Stimulated activated naive CD4-positive, alpha-beta T cell (primary cell): ENCODE results near the gene MYO18A.
"Not testable (repeated sequence)": the region's sequence is repeated elsewhere in the genome, so short reads cannot be mapped to it uniquely, and the experiment has no call there.

Experiments
- DNase-seq, 6 experiments: peaks; one replicate each; lab custom pipeline; 2025; lab: John Stamatoyannopoulos, UW

The MYO18A gene

GRCh38 chr17:29102741-29103181 lies 77.4 kb downstream of the MYO18A start:
- no peak for DNase-seq

GRCh38 chr17:29102046-29102445 lies 78.2 kb downstream of the MYO18A start:
- no peak for DNase-seq

DNA sequence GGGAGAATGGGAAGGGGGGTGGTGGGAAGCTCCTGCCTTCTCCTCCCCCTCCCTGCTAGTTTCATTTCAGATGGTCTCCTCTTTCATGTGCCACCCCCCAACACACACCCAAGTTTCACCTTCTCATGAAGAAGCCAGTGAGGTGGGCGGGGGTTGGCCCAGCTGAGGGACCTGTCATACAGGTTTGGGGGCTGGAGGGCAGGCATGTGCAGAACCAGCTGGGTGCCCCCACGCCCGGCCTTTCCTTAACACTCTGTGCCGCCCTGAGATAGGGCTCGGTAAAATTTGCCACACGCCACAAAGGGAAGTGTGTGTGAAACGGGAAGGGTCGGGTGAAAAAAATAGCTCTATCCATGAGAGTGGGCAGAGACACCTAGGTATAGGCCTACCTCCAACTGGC lies 79.9 kb downstream of the MYO18A start:
- no peak for DNase-seq

GRCh38 chr17:29099527-29099926 lies 80.7 kb downstream of the MYO18A start:
- no peak for DNase-seq

DNA sequence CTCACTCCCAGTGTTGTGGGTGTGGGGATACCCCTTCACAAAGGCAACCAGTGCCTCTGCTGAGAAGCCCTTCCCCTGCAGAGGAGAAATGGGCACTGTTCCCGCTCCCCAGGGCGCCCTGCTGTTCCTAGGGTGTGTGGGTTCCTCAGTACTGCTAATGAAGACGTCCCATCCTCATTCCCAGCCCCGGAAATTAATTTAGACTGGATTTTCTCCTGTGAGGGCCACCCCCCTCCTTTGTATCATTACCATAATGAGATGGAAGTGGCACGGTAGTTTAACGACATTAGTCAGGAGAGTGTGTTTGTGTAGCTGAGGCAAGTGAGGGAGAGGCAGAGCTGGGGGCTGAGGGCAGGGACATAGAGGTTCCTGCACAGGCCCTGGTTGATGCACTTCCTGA lies 84.1 kb downstream of the MYO18A start:
- DNase-seq, result no peak

DNA sequence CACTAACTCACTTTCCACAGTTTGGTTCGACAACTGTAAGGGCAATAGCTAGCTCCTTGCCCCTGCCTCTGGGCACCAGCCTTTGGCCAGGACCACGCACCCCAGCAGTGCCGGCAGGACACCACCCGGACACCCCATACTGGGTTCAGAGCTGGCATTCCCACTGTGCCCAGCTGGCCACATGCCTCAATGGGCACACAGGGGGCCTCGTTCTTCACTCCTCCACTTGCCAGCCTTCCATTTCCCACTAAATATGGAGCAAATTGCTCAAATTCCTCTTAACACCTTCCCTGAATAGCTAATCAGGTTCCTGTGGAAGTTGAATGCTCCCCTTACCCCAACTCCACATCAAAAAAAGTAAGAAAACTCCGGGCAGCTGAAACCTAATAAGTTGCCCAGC lies 84.8 kb downstream of the MYO18A start:
- DNase-seq, result no peak

GRCh38 chr17:29094101-29094708 lies 86.0 kb downstream of the MYO18A start:
- no peak for DNase-seq

DNA sequence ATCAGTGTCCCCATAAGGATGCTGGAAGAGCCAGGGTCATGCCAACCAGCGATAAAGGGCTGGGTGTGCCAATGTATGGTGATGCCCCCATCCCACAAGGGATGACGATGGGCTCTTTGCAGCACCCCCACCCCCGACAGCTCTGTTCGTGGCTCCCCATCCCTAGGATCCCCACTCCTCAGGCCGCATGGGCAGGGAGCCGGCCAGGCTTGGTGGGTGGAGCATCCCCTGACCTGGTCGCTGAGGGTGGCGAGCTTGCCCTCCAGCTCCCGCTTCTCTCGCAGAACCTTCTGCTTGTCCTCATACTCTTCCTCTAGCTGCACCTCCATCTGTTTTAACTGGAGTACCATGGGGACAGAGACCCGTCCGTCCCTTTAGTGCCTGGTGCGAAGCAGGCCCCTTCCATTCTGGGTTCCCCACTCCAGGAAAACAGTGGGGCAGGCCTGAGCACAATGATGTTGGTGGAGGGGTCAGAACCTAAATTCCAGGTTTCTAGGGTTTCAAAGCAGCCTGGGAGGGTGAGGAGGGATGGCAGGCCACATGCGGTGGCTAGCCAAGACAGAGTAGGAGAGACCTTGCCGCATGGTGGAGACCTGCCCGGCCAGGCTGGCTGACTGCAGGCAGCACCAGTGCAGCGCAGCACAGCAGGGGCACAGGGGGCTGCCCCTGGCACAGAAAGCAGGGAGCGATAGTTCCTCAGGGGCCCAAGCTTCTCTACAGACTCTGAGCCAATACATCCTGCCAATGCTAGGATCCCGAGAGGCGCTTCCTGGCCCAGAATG lies 86.9 kb downstream of the MYO18A start:
- no peak for DNase-seq

DNA sequence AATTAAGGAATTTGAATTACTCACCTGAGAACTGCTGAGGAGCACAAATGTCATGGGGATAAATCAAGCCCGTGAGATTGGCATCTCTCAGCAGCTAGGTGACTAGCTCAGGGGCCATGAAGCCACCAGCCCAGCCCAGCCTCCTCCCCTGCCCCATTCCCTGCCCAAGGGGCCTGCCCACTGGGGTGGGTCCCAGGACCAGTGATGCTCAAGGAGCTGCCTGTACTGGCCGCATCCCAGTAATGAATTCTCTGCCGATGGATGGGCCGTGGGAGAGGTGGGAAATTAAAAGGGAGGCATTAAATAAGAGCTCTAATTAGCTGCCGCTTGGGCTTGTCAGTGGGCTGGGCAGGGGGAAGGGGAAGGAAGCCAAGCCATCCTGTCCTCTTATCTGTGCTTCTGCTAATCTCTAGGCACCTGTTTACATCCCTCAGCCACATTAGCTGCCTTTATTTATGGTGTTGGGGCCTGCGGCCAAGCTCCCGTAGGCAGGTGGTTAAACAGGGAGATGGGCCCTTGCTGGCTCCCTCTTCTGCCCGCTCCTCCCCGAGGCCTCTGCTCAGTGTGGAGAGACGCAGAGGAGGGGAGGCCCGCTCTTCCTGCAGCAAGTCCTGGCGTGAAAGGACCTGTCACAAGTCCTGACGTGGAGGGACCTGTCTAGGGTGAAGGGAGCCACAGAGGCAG lies 88.5 kb downstream of the MYO18A start:
- no peak for DNase-seq

DNA sequence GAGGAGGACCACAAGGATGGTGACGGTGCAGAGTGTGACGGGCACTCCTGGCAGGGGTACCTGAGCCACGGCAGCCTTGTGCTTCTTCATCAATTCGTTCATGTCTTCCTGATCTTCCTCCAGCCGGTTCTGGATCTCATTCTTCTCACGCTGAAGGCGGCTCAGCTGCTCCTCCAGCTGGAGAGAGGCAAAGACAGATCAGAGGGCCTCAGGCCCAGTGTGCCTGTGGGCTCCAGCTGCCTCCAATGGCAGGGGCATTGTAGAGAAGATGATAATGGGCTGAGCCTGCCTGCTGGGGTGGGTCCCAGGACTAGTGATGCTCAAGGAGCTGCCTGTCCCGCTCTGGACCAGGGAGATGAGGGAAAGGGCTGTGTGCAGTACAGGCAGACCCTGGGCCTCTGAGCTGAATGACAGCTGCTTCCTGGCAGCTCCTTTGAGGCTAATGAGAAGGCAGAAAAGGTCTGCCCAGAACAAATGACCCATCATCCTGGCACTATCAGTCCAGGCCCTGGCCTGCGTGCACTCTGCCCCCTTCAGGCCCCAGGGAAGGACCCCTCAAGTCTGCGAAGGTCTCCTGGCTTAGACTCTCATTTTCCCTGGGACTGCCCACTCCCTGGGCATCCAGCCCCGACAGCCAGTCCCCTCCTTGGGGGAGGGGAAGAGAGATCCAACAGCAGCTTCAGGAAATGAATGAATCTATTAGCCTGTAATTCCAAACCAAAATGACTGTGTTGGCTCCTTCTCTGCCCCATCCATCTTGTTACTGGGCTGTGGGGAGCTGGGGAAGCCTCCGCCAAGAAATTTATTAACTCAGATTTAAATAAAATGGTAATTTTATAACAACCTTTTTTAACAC lies 89.2 kb downstream of the MYO18A start:
- no peak for DNase-seq

DNA sequence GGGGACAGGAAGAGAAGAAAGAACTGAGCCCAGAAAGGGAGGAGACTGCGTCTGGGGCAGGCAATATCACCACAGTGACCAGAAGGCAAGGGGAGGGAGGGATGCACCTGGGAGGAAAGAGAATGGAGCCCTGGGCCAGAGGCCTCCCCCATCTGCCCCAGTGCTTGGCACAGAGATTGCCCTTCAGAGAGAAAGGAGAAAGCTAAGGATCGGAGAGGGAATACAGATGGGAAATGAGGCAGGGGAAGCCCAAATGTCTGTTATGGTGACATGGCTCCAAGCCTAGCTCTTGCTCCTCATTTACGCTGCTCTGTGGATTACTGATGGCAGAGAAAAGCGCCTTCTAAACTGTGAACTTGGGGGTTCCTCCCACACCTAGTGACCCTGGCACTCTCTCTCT lies 90.1 kb downstream of the MYO18A start:
- DNase-seq, result no peak

DNA sequence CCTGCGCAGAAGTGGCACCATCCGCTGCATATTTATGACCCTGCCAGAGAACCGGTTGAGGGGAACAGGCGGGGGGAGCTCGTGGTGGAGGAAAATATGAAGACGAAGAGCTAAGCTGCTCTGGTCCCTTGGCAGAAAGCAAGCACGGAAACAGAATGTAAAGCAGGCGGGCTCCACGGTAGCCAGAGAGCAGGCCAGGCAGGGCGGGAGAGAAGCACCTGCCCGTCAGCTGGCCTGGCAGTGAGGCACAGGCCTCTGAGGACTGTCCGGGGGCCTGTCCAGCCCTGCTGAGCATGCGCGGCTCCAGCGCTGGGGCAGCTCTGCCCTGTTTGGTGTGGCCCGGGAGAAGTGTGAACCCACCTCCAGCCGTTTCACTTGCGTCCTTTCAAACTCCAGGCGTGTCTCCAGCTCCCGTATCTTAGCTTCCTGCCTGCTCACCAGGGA lies 90.6 kb downstream of the MYO18A start:
- no peak for DNase-seq

GRCh38 chr17:29088782-29089181 lies 91.4 kb downstream of the MYO18A start:
- not testable (repeated sequence) for DNase-seq

DNA sequence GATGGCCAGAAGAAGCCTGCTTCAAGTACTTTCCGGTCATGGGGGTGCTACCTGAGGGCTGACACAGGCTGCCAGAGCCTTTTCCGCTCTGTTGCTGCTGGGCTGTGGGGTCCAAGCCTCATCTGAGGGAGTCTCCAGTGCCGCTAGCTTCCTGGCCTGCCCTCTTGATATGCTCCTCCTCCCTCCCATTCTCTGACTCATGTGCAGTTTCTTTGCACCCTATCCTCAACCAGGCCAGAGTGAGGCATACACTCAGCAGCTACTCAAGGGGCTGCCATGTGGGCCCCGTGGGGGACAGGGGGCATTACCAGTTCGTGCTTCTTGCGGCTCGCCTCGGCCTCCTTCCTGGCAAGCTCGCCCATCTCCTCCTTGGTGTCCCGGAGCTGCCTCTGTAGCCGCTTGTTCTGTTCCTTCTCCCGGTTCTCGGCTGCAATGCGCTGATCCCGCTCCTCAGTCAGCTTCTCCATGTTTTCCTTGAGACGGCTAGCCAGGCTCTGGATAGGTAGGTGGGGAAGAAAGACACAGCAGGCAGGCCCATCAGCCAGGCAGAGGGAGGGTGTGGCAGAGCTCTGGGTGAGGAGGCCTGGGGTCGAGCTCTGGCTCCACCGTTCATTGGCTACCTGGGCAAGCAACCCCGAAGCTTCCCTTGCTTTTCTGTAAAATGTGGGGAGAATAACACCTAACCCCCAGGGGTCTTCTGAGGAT lies 93.4 kb downstream of the MYO18A start:
- no peak for DNase-seq

DNA sequence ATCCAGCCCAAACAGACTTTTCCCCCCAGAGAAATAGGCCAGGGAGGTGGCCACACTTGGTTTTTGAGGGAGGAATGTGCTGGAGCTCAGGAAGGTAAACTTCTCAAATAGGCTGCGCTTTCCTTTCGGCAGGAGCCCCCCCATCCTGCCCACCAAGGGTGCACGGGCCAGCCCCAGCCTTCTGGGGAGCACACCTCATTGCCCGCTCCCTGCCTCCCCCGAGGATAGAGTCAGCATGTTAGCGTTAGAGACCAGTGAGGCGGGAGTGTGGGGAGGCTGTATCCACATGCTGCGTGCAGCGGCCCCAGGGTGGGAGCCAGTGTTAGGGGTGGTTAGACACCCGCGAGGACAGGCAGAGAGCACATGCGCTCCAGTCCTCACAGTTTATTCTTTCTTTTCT lies 95.0 kb downstream of the MYO18A start:
- no peak for DNase-seq

DNA sequence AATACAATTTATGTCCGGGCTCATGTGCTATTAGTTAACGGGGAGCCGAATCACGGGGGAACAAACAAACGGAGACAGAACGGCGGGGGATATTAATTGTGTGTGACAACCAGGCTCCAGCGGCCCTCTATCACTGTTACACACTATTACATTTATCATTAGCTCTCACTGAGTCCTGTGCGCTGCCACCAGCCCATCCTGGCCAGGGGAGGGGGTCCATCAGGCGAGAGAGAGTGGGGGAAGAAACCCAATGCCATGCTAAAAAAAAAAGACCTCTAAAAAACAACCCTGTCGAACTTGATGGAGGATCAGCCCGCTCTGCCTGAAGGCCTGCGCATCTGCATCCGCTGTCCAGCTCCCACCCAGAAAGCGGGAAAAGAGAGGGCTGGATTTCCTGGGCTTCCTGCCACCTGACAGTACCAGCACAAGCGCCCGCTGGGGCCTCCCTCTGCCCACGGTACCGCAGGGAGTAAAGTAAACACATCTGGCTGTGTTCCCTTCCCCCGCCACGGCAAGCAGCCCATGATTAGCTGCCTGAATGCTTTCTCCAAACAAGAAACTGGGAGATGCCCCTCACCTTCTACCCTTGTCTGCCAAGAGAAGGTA lies 95.6 kb downstream of the MYO18A start:
- no peak for DNase-seq

DNA sequence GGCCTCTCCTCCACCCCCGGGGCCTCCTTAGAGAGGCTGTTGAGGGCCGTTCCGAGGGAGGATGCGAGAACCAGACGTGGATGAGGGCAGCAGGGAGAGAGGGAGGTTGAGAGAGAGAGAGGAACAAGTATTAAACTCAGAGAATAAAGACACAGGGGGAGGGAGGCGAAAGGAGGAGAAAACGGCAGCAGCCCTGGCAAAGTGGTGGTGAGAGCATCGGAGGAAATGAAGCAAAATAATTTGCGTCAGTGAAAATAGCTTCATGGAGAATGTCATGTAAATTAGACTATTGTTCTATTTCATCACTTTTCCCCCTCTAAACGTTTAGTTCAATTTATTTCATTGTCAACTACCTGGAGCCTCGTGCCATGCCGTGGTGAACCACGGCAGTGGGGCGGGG lies 99.2 kb downstream of the MYO18A start:
- no peak for DNase-seq

GRCh38 chr17:29080323-29080722 lies 99.9 kb downstream of the MYO18A start:
- no peak for DNase-seq

DNA sequence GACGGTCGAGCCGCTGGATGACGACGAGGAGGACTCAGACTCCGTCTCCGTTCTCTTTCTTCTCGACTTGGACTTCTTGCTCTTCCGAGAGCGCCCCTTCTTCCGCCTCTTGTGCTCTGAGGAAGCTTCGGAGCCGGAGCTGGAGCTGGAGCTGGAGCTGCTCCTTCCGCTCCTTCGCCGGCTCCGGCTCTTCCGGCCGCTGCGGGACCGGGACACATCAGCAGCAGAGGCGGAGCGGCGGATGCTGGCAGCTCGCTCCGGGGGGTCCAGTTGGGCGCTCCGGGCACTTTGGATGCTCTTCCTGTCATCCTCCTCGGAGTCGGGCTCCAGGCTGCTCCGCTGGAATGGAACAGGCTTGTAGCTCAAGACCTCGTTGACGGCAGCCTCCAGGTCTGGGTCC lies 100.3 kb downstream of the MYO18A start:
- no peak for DNase-seq

- DNase-seq, result no peak
Measured at GRCh38 chr17:29079433-29079832, 100.8 kb downstream of the MYO18A start.
